Natural killer cell (primary cell): ENCODE measurements around the gene CFL1. TPM values are rescaled to one million over a fixed set of nuclear protein-coding genes. Genes with fewer than 3 reads are reported as not detected.

ENCODE experiments used
- ATAC-seq, 3 donors: fragments of 150-1000 bp in 2 of 3; fragments of 200-7000 bp in 1 of 3; cut with Tn5 transposase; 1 replicate in 1 of 3; 2 replicates in 2 of 3; pipeline ENCODE4 v1.10.0; 2021; ENCODE audit warnings: mild to moderate bottlenecking in 2 of 3, moderate library complexity in 2 of 3
- DNase-seq, 2 donors: peaks; one replicate each; pipeline versions ENCODE4 v3.0.0 to v3.0.0-alpha.2; 2013 to 2021; ENCODE audit warnings: mixed read lengths in 1 of 2
- H3K27ac ChIP-seq: one replicate; pipeline ENCODE4 v1.5.1; 2013; ENCODE audit warnings: mild to moderate bottlenecking, low read length
- H3K27me3 ChIP-seq: one replicate; pipeline ENCODE4 v1.6.1; 2013; ENCODE audit warnings: low read length; ENCODE audit not compliant: control insufficient read depth, insufficient read depth
- H3K36me3 ChIP-seq: one replicate; pipeline ENCODE4 v1.6.1; 2013; ENCODE audit warnings: low read length; ENCODE audit not compliant: control insufficient read depth, insufficient read depth
- H3K4me1 ChIP-seq: one replicate; pipeline ENCODE4 v1.6.1; 2013; ENCODE audit warnings: low read length; ENCODE audit not compliant: control insufficient read depth, insufficient read depth
- H3K4me3 ChIP-seq: one replicate; pipeline ENCODE4 v1.5.1; 2013; ENCODE audit warnings: low read length
- H3K9me3 ChIP-seq: one replicate; pipeline ENCODE4 v1.6.1; 2013; ENCODE audit warnings: low read length; ENCODE audit not compliant: control insufficient read depth, insufficient read depth
- H3K27ac Mint-ChIP-seq, 2 donors: one replicate each; pipeline ENCODE4 v1.8.0; 2022; ENCODE audit warnings: mild to moderate bottlenecking in 2 of 2, mixed read lengths in 2 of 2, moderate library complexity in 1 of 2
- H3K27me3 Mint-ChIP-seq, 2 donors: one replicate each; pipeline ENCODE4 v1.8.0; 2022; ENCODE audit warnings: low read depth in 2 of 2, mixed read lengths in 2 of 2
- H3K36me3 Mint-ChIP-seq: one replicate; pipeline ENCODE4 v1.8.0; 2022; ENCODE audit warnings: mixed read lengths
- H3K4me1 Mint-ChIP-seq, 2 donors: one replicate each; pipeline ENCODE4 v1.8.0; 2022; ENCODE audit warnings: mixed read lengths in 2 of 2
- H3K4me3 Mint-ChIP-seq: one replicate; pipeline ENCODE4 v1.8.0; 2022; ENCODE audit warnings: mild to moderate bottlenecking, moderate library complexity, mixed read lengths
- H3K9me3 Mint-ChIP-seq, 2 donors: one replicate each; pipeline ENCODE4 v1.8.0; 2022; ENCODE audit warnings: mixed read lengths in 2 of 2
- WGBS: methylation state at CpG from one replicate; pipeline ENCODE4 v1.1.7; 2013; ENCODE audit warnings: missing lambda C conversion rate; ENCODE audit not compliant: insufficient coverage; 5-methylcytosine and 5-hydroxymethylcytosine counted together
- intact Hi-C: fragments of 100-400 bp; cut with micrococcal nuclease; formaldehyde crosslinking; loops from one replicate; pipeline ENCODE4 v1.14.2; 2022
- total RNA-seq, 4 donors: library from RNA; stranded (reverse); fragments of 120-200 nt in 1 of 4; gene quantifications; one replicate each; pipeline versions ENCODE4 v1.2.3 to v1.2.4, GENCODE V29; 2013 to 2022
- TF ChIP-seq, protein P1 (sequence below): fragments of 200-600 bp; IDR thresholded peaks from one replicate; pipeline ENCODE4 v1.8.0; 2022; ENCODE audit warnings: antibody characterized with exemption

CFL1 gene
- total RNA-seq, 3 donors from 2014 or later (not counting 1 experiment from before 2014, with no cell fraction given) = 1,035 to 1,220 (median 1,095) TPM

DNA sequence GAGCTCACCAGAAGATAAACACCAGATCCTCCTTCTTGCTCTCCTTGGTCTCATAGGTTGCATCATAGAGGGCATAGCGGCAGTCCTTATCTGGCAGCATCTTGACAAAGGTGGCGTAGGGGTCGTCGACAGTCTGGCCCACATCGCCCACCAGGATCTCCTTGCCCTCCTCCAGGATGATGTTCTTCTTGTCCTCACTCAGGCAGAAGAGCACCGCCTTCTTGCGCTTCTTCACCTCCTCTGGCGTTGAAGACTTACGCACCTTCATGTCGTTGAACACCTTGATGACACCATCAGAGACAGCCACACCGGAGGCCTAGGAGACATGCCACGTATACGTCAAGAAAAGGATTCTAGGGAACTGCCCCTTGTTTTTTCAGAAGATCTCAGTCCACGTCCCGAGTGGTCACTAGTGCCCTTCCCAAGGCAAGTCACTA is 2.0 kb downstream of the CFL1 start:
- Histone ChIP-seq H3K36me3 (peaks cover 52% of the 10 kb centered on the region), H3K9me3 (peaks cover 4% of the 10 kb centered on the region), H3K27me3 (no peaks in the 10 kb centered on the region), H3K4me1 (peaks cover 48% of the 10 kb centered on the region), H3K27ac (no peak overlapping the region), H3K4me3 (no peak overlapping the region)
- ATAC-seq = no peak
- H3K4me1 Mint-ChIP-seq = peaks cover 57 to 67% of the 10 kb centered on the region in 2 donors
- no peaks in the 10 kb centered on the region for H3K27me3 Mint-ChIP-seq
- 80% methylated on average over 15 of the region's 15 CpGs for WGBS
- DNase-seq = no peak
- H3K36me3 Mint-ChIP-seq = peaks cover 7% of the 10 kb centered on the region
- TF ChIP-seq, protein P1, sequence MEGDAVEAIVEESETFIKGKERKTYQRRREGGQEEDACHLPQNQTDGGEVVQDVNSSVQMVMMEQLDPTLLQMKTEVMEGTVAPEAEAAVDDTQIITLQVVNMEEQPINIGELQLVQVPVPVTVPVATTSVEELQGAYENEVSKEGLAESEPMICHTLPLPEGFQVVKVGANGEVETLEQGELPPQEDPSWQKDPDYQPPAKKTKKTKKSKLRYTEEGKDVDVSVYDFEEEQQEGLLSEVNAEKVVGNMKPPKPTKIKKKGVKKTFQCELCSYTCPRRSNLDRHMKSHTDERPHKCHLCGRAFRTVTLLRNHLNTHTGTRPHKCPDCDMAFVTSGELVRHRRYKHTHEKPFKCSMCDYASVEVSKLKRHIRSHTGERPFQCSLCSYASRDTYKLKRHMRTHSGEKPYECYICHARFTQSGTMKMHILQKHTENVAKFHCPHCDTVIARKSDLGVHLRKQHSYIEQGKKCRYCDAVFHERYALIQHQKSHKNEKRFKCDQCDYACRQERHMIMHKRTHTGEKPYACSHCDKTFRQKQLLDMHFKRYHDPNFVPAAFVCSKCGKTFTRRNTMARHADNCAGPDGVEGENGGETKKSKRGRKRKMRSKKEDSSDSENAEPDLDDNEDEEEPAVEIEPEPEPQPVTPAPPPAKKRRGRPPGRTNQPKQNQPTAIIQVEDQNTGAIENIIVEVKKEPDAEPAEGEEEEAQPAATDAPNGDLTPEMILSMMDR = no peak
- H3K27ac Mint-ChIP-seq = peak overlapping the region; percentile 94 to 98
- no peaks in the 10 kb centered on the region for H3K9me3 Mint-ChIP-seq
- H3K4me3 Mint-ChIP-seq = peak overlapping the region; percentile 92
- intact Hi-C loops = loop anchor here (5.0 kb wide), 1 partner anchor 61 kb away; the partner anchor contains the start of genes C11orf68 and DRAP1

DNA sequence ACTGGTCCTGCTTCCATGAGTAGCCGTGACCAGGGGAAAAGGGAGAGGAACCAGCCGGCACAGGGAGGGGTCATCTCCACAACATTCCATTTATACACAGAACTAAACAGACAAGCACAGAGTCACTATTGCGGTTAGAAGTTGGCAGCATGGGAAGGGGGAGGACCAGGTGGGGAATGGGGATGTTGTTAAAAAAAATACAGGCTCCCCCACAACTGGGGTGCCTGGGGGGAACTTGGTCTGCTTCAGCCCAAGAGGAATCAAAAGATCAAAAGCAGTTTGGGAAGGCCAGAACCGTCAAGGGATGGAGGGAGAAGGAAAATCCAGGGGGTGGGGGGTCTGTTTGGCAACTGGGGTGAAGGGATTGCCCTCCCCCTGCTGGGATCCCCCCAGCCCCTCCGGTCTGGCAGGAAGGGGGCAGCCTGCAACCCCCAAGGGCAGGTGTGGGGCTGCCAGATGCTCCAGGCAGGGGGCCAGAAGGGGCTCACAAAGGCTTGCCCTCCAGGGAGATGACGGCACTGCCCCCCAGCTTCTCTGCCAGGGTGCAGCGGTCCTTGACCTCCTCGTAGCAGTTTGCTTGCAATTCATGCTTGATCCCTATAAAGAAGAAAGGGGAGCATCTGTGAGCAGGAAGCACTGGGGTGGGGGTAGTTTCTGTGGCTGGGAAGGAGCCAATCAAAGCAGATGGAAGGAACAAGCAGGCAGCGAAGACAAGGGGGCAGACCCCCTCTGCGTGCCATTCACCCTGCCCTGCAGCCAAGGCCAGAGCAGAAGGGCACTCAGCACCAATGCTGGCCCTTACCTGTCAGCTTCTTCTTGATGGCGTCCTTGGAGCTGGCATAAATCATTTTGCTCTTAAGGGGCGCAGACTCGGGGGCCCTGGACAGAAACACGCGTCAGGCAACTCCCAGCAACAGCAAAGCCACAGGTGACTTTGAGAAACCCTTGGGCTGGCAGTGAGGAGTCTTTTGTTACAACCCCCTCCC is 2.8 kb downstream of the CFL1 start:
- intact Hi-C loops = loop anchor here (5.0 kb wide), 1 partner anchor 62 kb away; the partner anchor contains the start of genes C11orf68 and DRAP1

GRCh38 chr11:65854161-65854592 is 3.8 kb downstream of the CFL1 start:
- DNase-seq (peak in 1 of 2 donors; percentile 8), ATAC-seq (no peak)
- Histone ChIP-seq H3K27me3 (no peaks in the 10 kb centered on the region), H3K4me1 (peaks cover 36% of the 10 kb centered on the region), H3K4me3 (no peak overlapping the region), H3K27ac (no peak overlapping the region), H3K36me3 (peaks cover 54% of the 10 kb centered on the region), H3K9me3 (peaks cover 4% of the 10 kb centered on the region)
- H3K4me1 Mint-ChIP-seq = peaks cover 42 to 52% of the 10 kb centered on the region in 2 donors
- 90% methylated on average over 4 of the region's 4 CpGs for WGBS
- H3K9me3 Mint-ChIP-seq = no peaks in the 10 kb centered on the region
- intact Hi-C loops = no loop called here
- TF ChIP-seq, protein P1 = no peak
- H3K36me3 Mint-ChIP-seq = peaks cover 7% of the 10 kb centered on the region
- H3K27ac Mint-ChIP-seq = peak overlapping the region; percentile 74 to 94
- H3K27me3 Mint-ChIP-seq = no peaks in the 10 kb centered on the region
- no peak overlapping the region for H3K4me3 Mint-ChIP-seq

More for the DNA sequence above, 2.8 kb downstream of the CFL1 start:
- peak overlapping the region; percentile 74 to 94 for H3K27ac Mint-ChIP-seq
- H3K27me3 ChIP-seq = no peaks in the 10 kb centered on the region
- no peak overlapping the region for H3K4me3 ChIP-seq
- peaks cover 7% of the 10 kb centered on the region for H3K36me3 Mint-ChIP-seq
- H3K4me1 Mint-ChIP-seq = peaks cover 49 to 59% of the 10 kb centered on the region in 2 donors
- H3K4me3 Mint-ChIP-seq = peak overlapping the region; percentile 92
- DNase-seq = peak in 1 of 2 donors; percentile 24
- no peaks in the 10 kb centered on the region for H3K27me3 Mint-ChIP-seq
- H3K27ac ChIP-seq = no peak overlapping the region
- no peaks in the 10 kb centered on the region for H3K9me3 Mint-ChIP-seq
- TF ChIP-seq, protein P1 = no peak
- ATAC-seq = no peak
- H3K4me1 ChIP-seq = peaks cover 45% of the 10 kb centered on the region
- peaks cover 4% of the 10 kb centered on the region for H3K9me3 ChIP-seq
- peaks cover 54% of the 10 kb centered on the region for H3K36me3 ChIP-seq
- 81% methylated on average over 13 of the region's 15 CpGs for WGBS
